Posterior cingulate gyrus (tissue), 11 donors: Measurements from ENCODE around the gene FREM2.

Experiments
- DNase-seq, 10 donors: peaks; one replicate each; pipeline versions ENCODE4 v3.0.0 to v3.0.0-alpha.2; 2020 to 2021; ENCODE audit warnings: mixed read lengths in 3 of 10
- intact Hi-C: fragments of 100-400 bp; cut with DNase I; formaldehyde crosslinking; loops from one replicate; pipeline ENCODE4 v1.15.1; 2023

FREM2 gene

DNA sequence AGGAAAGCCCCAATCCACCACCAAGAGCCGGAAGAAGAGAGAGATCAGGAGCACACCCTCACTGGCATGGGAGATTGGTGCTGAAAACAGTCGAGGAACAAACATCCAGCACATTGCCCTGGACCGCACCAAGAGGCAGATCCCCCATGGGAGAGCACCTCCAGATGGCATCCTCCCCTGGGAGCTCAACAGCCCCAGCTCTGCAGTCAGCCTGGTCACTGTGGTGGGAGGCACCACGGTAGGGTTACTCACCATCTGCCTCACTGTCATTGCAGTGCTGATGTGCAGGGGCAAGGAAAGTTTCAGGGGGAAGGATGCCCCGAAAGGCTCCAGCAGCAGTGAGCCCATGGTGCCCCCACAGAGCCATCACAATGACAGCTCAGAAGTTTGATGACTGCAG, 193.5 kb downstream of the FREM2 start:
- no peak for DNase-seq
- intact Hi-C loops, result no loop called here

DNA sequence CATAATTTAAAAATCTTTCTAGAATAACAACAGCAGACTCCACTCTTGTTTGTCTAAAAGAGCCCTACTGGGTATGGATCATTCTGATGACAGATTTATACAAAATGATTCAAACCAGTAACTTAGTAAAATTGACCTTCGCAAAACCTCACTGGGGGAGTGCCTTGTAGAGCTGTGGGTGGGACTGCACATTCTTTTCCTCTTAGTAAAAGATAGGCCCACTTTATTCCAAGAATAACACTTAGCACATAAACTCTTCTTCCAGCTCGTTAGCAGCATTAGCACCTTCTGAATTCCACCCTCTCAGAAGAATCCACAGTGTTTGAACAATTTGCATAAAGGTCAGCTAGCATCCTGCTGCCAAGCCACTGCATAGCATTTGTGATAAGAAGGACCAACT, 196.9 kb downstream of the FREM2 start:
- DNase-seq, result no peak
- intact Hi-C loops, result no loop called here

DNA sequence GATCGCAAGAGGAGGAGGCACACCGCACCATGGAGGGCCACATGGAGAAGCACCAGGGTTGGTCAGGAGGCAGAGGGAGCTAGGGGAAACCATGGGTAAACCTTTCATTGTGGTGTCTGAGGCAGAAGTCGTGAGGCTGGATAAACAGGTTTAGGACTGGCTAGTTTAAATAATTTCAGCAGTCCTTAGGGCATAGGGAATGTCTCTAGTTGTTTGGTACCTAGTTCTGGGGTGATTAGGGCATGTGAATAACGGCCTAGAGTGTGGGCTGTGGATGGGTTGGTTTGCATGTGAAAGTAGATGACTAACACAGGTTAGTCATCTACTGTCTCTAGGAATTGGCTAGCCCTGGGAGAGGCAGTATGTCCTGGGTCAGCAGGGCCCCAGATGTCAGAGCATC, 201.4 kb downstream of the FREM2 start:
- no peak for DNase-seq
- intact Hi-C loops, result no loop called here

DNA sequence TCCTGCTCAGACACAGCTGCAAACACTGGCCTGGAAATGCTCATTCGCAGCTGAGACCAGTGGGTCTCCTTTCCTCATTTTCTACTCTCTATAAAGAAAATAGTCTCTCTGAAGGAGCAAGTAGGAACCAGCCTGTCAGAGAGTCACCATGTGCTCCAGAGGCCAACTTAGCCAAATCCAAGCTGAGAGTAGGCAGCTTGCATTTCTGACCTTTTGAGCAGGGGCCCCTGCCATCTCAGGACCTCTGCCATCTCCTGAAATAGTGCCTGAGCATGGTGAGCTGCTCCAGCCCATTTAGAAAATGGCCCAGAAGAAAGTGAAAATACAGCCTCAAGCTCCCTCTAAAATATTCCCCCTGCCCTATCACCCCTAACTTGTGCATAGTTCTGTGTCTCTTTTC, 208.2 kb downstream of the FREM2 start:
- intact Hi-C loops, result no loop called here

DNA sequence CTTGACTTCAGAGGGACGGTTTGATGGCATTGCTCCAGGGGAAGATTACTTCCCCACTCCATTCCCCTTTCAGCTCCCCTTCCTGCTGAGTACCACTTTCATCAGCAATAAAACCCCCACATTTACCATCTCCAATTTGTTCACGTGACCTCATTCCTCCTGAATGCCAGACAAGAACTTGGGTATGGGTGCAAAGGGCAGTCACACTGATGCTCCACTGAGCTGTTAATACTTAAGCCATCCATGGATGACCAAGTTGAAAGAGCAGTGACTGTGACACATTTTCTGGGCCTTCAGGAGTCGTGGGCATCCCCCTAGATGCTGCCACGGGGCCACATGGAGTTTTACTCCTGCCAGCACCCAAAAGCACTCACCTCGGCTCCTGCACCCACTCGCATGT, 210.6 kb downstream of the FREM2 start:
- DNase-seq, result no peak

More for the DNA sequence above, 208.2 kb downstream of the FREM2 start:
- DNase-seq, result no peak

DNA sequence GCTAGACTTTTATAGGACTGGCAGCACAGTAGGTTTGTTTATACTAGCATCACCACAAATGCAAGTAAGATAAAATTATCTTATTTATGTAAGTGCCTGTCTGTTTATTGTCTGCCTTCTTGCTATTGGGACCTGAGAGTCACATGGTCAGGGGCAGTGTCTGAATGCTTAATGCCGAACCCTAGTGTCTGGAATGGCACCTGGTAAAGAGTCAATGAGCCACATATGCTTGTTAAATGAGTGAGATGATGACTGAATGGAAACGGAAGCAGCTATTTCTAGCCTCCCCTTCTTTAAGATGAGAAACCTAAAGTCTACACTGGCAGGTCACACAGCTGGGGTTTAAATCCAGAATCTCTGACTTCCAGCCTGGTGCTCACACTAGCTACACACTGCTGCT, 211.6 kb downstream of the FREM2 start:
- intact Hi-C loops, result no loop called here
- DNase-seq, result no peak

More for the DNA sequence above, 210.6 kb downstream of the FREM2 start:
- intact Hi-C loops, result no loop called here

DNA sequence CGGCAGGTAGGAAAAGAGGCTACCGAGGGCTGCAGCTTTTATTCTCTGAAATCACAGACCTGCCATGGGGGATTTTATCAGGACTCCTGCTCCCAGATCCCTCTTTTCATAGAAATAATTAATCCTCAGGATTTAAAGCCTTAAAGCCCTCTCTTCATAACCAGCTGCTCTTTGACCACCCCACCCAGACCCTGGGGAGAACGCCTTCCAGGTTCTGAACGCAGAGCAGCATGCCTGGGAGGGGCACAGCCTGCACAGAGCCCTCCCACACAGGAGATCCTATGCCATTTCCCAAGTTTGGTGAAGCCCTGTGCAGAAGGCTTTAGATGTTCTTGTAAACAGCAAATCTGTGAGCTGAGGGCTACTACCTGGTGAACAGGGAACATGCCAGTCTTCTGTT, 212.7 kb downstream of the FREM2 start:
- intact Hi-C loops, result no loop called here
- no peak for DNase-seq

DNA sequence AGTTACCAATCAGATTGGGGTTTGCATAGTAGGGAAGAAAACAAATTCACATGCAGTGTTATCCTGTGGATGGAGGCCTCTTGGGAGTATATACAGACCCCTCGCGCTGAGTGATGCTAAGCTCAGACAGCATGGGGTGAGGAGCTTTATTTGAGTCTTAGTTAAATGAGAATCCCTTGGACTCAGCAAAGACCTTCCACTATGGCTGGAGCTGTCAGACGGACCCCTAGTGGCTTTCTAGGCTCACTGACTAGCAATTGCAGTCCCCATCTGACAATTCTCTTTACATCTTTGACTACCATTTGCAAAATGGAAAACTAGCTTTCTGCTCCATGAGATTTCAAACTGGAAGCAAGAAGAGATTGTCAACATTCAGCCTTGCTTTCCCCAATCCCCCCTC, 213.3 kb downstream of the FREM2 start:
- DNase-seq, result no peak
- intact Hi-C loops, result no loop called here

DNA sequence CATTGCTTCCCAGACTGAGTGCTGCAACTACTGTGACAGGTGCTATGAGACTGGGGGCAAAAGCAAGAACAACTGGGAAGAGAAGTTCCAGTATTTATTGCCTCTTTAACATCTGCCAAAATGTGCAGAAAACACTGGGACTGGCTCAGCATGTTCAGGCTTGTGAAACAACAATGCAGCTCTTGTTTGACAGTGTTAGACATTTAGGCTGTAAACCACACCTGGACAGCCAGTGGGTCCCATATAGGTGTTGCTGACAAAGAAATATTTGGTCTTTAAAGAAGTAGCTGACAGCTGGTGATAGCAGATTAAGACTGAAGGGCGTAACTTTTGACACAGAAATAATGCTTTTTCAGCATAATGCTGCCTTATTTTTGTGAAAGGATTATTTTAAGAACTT, 215.7 kb downstream of the FREM2 start:
- intact Hi-C loops, result no loop called here
- no peak for DNase-seq

DNA sequence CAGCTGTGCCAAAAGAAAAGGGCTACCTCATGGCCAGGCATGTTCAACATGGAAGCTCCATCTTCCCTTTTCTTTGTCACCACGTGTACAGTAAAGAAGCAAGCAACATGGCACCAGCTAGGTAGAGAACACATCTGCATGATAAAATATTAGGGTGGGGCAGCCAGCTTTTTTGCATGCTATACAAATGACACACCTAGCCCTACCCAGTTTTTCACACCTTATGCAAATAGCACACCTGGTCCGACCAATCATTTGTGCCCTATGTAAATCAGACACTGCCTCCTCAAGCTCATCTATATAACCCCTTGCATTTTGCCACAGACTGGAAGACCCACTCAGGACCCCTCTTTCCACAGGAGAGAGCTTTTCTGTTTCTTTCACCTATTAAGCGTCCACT, 218.2 kb downstream of the FREM2 start:
- intact Hi-C loops, result no loop called here
- DNase-seq, result no peak

DNA sequence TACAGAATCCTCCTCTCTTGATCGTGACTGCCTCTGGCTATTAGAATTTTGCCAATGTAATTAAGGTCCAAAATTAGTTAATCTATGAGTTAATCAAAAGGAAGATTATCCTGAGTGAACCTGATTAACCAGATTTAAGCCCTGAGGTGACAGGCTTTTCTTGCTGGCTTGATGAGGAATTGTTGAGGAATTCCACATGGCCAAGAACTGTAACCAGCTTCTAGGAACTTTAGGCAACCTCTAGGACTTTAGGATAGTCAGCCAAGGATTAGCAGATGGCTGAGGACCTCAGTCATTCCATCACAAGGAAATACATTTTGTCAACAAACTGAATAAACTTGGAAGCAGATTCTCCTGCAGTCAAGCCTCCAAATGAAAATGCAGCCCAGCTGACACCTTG, 219.0 kb downstream of the FREM2 start:
- DNase-seq, result no peak

DNA sequence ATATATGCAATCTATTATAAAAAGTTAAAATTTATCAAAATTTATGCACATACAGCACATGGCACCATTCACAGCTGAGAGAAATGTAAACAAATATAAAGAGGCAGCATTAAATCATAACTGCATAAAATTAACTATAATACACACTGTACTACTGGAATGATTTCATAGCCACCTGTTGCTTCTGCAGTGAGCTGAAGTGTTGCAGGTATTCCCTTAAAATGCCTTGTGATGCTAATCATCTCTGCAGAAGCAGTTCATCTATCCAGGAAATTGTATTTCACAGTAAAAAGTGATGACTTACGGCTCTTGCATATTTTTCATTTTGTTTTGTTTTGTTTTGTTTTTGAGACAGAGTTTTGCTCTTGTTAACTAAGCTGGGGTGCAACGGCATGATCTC, 221.7 kb downstream of the FREM2 start:
- no peak for DNase-seq
- intact Hi-C loops, result no loop called here

More for the DNA sequence above, 219.0 kb downstream of the FREM2 start:
- intact Hi-C loops, result no loop called here

DNA sequence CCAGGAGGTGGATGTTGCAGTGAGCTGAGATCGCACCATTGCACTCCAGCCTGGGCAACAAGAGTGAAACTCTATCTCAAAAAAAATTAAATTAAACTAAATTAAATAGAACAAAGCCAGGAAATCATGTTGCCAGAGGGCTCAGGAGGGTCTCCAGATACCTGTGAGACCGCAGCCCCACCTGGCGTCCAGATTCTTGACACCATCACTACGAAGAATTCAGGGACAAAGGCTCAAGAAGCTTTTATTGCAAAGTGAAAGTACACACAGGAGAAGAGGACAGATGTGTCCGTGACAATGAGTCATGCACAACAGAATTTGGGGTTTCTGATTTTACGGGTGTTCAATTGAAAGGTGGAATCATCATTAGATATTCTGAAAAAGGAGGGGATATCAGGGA, 227.2 kb downstream of the FREM2 start:
- DNase-seq, result no peak
- intact Hi-C loops, result loop anchor here (5.0 kb wide), 1 partner anchor 42 kb away; no protein-coding TSS in a partner anchor

DNA sequence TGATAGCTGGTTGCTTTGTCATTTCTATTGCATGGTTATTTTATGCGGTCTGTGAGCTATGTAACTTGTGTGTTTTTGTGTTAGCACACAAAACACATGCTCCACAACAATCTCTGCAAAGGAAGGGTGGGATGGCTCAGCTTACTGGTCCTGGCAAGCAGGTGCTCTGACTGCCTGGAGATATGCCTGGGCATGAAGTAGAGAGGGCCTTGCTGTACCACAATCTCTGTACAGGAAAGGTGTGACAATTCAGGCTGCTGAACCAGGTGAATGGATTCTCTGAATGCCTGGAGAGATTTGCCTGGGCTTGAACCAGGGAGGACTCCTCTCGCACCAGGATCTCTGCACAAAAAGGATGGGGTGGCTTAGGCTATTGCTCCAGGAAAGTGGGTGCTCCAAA, 234.2 kb downstream of the FREM2 start:
- no peak for DNase-seq
- intact Hi-C loops, result no loop called here

DNA sequence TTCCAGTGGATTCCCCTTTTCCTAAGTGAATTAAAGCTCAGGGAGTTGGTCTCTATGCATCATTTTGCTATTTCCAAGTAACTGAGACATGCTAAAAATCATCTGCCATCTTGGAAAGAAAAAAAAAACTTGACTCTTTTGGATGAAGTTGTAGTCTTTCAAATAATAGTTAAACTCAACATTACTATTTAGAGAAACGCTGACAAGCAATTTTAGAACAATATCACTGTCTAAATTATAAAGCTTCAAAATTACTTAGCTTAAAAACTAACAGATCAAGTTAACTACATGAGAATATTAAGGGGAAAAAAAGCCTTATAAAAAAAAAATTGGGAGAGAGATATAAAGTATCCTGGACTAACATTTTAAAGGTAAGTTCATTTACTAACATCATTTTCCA, 235.3 kb downstream of the FREM2 start:
- intact Hi-C loops, result no loop called here
- DNase-seq, result no peak

DNA sequence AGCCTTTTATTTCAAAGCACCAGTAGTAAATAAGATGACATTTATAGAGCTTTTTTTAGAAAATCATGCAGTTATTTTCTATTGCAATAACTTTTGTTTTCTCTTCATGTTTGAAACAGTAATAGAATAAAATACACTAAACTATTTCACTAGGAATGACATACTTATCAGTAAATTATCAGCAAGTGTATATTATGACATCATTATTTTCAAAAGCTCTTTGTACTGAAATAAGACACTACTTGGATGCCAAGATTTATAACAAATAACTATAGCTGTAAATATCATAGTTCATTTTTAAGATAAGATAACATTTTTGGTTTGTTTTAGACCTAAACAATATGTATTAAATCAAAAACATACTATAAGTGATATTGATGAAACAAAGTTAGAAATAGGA, 246.9 kb downstream of the FREM2 start:
- intact Hi-C loops, result no loop called here
- DNase-seq, result no peak
